ENCODE data around the gene B3GALNT1.

The B3GALNT1 gene

GRCh38 chr3:161072751-161073150, 32.4 kb downstream of the B3GALNT1 start:
- no peak for DNase-seq
- peaks cover 10% of the 10 kb centered on the region for H3K4me1 ChIP-seq
- TF ChIP-seq CTCF (IDR thresholded peaks at IDR 0.05; ENCODE audit: low read depth, low read length): no peak

GRCh38 chr3:161072211-161072621, 32.9 kb downstream of the B3GALNT1 start:
- Histone ChIP-seq H3K4me3 (ENCODE audit: low read depth, low read length) (no peak overlapping the region), H3K9me3 (no peaks in the 10 kb centered on the region), H3K27me3 (no peaks in the 10 kb centered on the region), H3K4me1 (peaks cover 10% of the 10 kb centered on the region), H3K36me3 (no peaks in the 10 kb centered on the region)
- no peak for TF ChIP-seq CTCF (IDR thresholded peaks at IDR 0.05; ENCODE audit: low read depth, low read length)
- DNase-seq: no peak

More at GRCh38 chr3:161072751-161073150, 32.4 kb downstream of the B3GALNT1 start:
- no peaks in the 10 kb centered on the region for H3K9me3 ChIP-seq
- no peaks in the 10 kb centered on the region for H3K27me3 ChIP-seq
- no peaks in the 10 kb centered on the region for H3K36me3 ChIP-seq
- no peak overlapping the region for H3K4me3 ChIP-seq (ENCODE audit: low read depth, low read length)

- no peaks in the 10 kb centered on the region for H3K27me3 ChIP-seq
- H3K36me3 ChIP-seq: no peaks in the 10 kb centered on the region
- H3K4me1 ChIP-seq: peaks cover 10% of the 10 kb centered on the region
- no peaks in the 10 kb centered on the region for H3K9me3 ChIP-seq
- DNase-seq: no peak
- TF ChIP-seq CTCF (IDR thresholded peaks at IDR 0.05; ENCODE audit: low read depth, low read length): no peak
- H3K4me3 ChIP-seq (ENCODE audit: low read depth, low read length): no peak overlapping the region
These were observed 34.0 kb downstream of the B3GALNT1 start for GRCh38 chr3:161070980-161071663.

GRCh38 chr3:161070252-161070930, 34.8 kb downstream of the B3GALNT1 start:
- peak; percentile 16 for DNase-seq
- H3K9me3 ChIP-seq: no peaks in the 10 kb centered on the region
- no peak for TF ChIP-seq CTCF (IDR thresholded peaks at IDR 0.05; ENCODE audit: low read depth, low read length)
- H3K36me3 ChIP-seq: no peaks in the 10 kb centered on the region
- H3K4me3 ChIP-seq (ENCODE audit: low read depth, low read length): no peak overlapping the region
- H3K27me3 ChIP-seq: no peaks in the 10 kb centered on the region
- peaks cover 10% of the 10 kb centered on the region for H3K4me1 ChIP-seq

- TF ChIP-seq CTCF (IDR thresholded peaks at IDR 0.05; ENCODE audit: low read depth, low read length): no peak
- Histone ChIP-seq H3K27me3 (no peaks in the 10 kb centered on the region), H3K9me3 (no peaks in the 10 kb centered on the region), H3K4me1 (peaks cover 10% of the 10 kb centered on the region), H3K4me3 (ENCODE audit: low read depth, low read length) (no peak overlapping the region), H3K36me3 (no peaks in the 10 kb centered on the region)
- DNase-seq: no peak
These were observed 35.5 kb downstream of the B3GALNT1 start for GRCh38 chr3:161069511-161070251.
